ENCODE results near the gene CTRB1.
"Not testable (repeated sequence)": the region's sequence is repeated elsewhere in the genome, so short reads cannot be mapped to it uniquely, and the experiment has no call there.

CTRB1 gene

DNA sequence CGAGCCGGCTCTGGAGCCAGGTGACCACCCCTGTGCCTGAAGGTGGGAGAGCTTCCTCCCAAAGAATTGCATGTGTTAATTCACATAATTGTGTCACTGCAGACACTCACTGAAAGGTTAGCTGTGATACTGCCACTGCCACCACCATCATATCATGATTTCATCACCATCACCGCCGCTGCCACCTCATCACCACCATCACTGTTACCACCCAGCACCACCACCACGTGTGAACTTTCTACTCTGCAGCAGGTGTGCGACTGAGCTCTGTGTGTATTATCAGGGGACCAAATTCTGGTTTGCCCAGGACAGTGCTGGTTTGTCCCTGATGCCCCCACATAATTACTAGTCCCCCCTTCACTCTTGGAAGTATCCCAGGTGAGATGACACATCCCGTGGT is 17.4 kb downstream of the CTRB1 start:
- Histone ChIP-seq H3K4me3 (no peak overlapping the region), H3K27me3 (ENCODE audit: low read depth) (no peaks in the 10 kb centered on the region), H3K9me3 (no peaks in the 10 kb centered on the region), H3K4me1 (no peaks in the 10 kb centered on the region), H3K36me3 (replicated peaks) (peaks cover 33% of the 10 kb centered on the region)
- no peak for DNase-seq (ENCODE audit: low spot score in 2 of 2)
- in situ Hi-C loops (cut with MboI; ENCODE audit: low sequenced_read_pairs) = no loop called here

DNA sequence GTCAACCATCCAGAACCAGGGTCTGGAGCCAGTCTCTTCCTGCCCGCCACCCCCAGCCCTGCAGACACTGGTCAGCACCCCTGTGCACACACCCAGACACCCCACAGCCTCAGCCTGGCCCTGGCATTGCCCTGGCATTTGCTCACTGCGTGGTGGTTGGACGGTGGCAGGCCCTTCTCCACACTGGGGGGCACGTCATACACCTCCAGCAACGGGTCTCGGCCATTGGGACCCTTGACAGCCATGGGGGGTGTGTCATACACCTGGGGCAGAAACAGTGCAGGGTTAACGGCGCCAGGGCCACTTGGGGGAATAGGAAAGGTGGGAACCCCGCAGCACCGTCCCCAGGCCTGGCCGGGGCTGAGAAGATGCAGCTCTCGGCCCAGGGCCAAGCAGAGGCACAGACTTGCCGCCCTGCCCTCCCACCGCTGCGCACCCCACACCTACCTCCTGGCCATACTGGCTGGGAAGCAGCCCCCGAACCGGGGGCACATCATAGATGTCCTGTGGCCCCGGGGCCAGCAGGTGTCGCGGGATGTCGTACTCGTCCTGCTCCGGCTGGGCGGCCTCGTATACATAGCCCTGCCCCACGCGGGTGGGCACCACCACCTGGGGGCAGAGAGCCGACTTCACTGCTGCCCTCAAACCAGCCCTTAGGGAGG is 18.1 kb downstream of the CTRB1 start:
- Histone ChIP-seq H3K27me3 (ENCODE audit: low read depth) (no peaks in the 10 kb centered on the region), H3K4me3 (no peak overlapping the region), H3K9me3 (no peaks in the 10 kb centered on the region), H3K36me3 (replicated peaks) (peaks cover 39% of the 10 kb centered on the region), H3K4me1 (no peaks in the 10 kb centered on the region)
- no peak for DNase-seq (ENCODE audit: low spot score in 2 of 2)
- in situ Hi-C loops (cut with MboI; ENCODE audit: low sequenced_read_pairs) = no loop called here

DNA sequence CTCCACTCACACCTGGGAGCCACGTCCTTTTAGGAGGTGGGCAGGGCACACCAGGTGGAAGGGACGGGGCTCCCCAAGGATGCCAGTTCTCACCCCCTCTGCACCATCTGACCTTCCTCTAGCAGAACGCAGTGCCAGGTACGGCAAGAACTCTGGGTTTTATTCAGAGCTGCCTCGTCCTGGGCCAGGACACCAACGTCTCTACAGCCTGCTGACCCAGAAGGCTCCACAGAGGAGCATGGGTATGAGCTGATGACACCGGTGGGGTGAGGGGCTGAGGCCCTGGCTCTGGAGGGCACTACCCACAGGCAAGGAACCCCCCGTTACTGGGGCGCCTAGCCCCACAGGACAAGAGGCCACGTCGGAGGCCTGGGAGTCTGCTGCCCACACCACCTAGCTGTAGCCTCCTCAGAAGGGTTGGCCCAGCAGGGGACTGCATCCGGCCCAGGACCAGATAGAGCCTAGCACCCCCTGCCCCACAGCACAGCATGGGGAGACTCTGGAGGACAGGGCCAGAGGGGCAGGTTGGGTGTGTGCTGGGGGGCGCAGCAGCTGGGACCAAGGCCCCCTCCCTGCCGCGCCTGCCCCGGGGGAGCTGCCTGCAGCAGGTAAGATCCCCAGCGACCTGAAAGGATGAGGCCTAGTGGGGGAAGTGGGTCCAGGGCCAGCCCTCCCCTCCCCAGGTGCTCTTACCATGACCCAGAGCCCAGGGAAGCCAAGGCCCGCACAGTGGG is 18.8 kb downstream of the CTRB1 start:
- no peaks in the 10 kb centered on the region for H3K4me1 ChIP-seq
- H3K36me3 ChIP-seq (replicated peaks) = peaks cover 40% of the 10 kb centered on the region
- H3K9me3 ChIP-seq = no peaks in the 10 kb centered on the region
- no peak overlapping the region for H3K4me3 ChIP-seq
- DNase-seq (ENCODE audit: low spot score in 2 of 2) = no peak
- no peaks in the 10 kb centered on the region for H3K27me3 ChIP-seq (ENCODE audit: low read depth)
- in situ Hi-C loops (cut with MboI; ENCODE audit: low sequenced_read_pairs) = no loop called here

DNA sequence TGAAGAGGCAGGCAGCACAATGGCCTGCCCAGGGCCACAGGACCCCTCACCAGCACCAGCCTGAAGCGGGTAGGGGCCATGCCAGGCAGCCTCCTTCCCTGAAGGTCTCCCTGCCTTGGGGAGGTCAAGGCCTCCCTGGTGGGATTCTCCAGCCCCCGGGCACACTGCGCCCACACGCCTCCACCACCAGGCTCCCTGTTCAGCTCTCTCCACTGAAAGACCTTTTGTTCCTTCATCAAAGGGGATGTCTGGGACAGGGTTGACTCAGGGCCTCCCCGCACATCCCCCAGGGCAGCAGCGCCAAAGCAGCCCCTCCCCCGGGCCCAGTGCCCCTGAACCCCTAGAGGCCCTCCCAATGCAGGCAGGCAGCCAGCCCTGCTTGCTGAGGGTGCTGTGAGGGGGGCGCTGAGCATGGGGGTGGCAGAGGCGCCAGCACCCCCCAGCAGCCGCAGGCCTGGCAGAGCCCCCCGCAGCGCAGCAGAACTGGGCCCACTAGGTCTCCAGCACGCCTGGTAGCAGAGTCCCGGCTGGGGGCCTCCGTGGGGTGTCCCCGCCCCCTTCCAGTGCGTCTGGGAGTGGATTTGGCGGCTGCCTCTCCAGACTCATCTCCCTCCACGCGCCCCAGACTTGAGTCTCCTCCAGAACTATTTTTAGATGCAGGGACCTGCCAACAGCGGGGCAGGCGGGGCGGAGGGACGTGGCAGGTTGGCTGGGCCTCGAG is 19.5 kb downstream of the CTRB1 start:
- Histone ChIP-seq H3K4me3 (no peak overlapping the region), H3K27me3 (ENCODE audit: low read depth) (no peaks in the 10 kb centered on the region), H3K9me3 (no peaks in the 10 kb centered on the region), H3K36me3 (replicated peaks) (peaks cover 33% of the 10 kb centered on the region), H3K4me1 (no peaks in the 10 kb centered on the region)
- in situ Hi-C loops (cut with MboI; ENCODE audit: low sequenced_read_pairs) = no loop called here
- DNase-seq (ENCODE audit: low spot score in 2 of 2) = no peak

DNA sequence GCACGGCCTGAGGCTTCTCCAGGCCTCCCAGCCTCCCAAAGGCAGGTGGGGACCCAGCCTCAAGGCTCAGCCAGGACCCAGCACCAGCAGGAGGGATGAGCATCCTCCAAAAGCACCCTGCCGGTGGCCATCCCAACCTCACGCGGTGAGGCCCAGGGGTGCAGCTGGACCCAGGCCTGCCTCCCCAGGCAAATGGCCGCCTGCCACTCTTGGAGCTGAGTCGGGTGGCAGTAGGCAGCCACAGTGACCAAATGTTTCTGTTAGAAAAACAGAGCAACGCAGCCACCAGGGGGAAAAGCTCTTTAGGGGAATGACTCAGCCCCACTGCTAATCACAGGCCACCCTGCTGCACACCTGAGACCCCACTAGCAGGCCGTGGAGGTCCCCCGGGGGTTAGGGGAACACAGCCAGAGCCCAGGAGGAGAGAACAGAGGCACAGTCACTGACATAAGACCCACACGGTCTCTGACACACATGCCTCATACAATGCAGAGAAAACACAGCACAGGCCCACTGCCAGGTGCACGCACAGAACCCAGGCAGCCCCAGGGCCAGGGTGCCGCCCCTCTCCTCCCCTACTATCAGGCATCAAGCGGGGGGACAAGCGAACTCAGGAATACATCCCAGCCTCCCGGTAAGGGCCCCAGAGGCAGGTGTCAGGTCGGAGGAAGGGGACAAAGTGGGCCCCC is 20.2 kb downstream of the CTRB1 start:
- Histone ChIP-seq H3K4me3 (no peak overlapping the region), H3K4me1 (no peaks in the 10 kb centered on the region), H3K9me3 (no peaks in the 10 kb centered on the region), H3K27me3 (ENCODE audit: low read depth) (no peaks in the 10 kb centered on the region), H3K36me3 (replicated peaks) (peaks cover 28% of the 10 kb centered on the region)
- in situ Hi-C loops (cut with MboI; ENCODE audit: low sequenced_read_pairs) = no loop called here
- no peak for DNase-seq (ENCODE audit: low spot score in 2 of 2)

DNA sequence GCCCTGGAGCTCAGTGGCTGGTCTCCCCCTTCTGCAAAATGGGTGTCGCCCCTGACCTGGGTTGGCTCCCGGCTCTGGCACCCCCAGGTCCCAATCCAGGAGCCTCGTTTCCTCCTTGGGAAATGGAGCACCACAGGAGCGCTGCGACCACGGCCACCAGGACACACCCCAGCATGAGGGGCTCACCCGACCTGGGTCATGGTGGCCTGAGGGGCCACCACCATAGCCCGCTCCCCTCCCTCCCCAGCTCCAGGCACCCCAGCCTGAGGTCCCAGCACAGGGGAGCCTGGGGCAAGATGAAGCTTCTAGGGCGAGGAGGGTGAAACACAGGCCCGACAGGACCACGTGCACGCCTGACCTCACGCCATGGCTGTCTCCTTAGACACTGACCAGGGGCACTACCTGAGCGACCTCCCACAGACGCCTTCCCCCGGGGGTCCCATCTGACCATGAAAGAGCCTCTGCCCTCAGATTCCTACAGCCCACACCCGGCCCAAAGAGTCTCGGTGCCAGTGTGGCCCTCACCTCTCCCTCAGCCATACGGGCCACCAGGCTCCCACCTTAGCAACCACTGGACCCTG is 20.8 kb downstream of the CTRB1 start:
- peaks cover 22% of the 10 kb centered on the region for H3K36me3 ChIP-seq (replicated peaks)
- H3K9me3 ChIP-seq = no peaks in the 10 kb centered on the region

DNA sequence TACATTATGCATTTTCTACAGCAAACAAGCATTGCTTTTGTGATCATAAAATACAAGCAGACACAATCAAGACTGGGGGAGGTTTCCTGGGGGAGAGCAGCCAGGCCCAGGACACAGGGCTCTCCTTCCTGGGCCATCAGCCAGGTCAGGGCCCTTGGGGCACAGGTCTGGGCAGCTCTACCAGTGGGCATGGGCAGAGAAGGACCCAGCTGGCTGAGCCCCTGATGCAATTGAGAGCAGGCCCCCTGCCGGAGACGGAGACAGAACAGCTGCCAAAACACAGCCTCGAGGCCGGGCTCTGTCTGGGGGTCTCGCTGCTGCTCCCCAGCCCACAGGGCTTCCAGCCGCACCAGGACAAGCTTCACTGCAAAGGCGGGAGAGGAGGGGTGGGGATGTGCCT is 21.8 kb downstream of the CTRB1 start:
- H3K4me3 ChIP-seq; H3K9me3 ChIP-seq; H3K4me1 ChIP-seq; H3K27me3 ChIP-seq (ENCODE audit: low read depth); DNase-seq (ENCODE audit: low spot score in 2 of 2); in situ Hi-C loops (cut with MboI; ENCODE audit: low sequenced_read_pairs): not testable (repeated sequence)
- H3K36me3 ChIP-seq (replicated peaks) = peaks cover 18% of the 10 kb centered on the region

More for the DNA sequence above, 20.8 kb downstream of the CTRB1 start:
- Histone ChIP-seq H3K4me1 (no peaks in the 10 kb centered on the region), H3K4me3 (no peak overlapping the region), H3K27me3 (ENCODE audit: low read depth) (no peaks in the 10 kb centered on the region)
- in situ Hi-C loops (cut with MboI; ENCODE audit: low sequenced_read_pairs) = no loop called here
- no peak for DNase-seq (ENCODE audit: low spot score in 2 of 2)

DNA sequence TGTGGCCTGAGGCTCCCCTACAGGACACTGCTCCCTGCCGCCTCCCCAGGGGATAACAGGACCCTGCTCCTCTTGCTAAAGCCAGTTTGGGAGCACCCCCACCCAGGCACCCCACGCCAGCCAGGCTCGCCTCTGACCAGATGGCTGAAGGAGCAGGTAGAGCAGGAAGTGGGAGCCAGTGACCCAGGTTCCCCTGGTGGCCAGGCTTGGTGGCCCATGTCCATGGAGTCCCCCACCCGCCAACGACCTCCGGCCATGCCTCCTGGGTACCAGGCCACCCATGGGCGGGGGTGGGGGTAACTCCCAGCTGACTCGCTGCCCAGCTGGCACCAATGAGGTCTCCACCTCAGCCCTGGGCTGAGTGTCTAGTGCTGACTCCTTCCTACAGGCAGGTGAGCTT is 22.6 kb downstream of the CTRB1 start:
- DNase-seq (ENCODE audit: low spot score in 2 of 2) = no peak
- no peaks in the 10 kb centered on the region for H3K9me3 ChIP-seq
- H3K4me1 ChIP-seq = no peaks in the 10 kb centered on the region
- H3K36me3 ChIP-seq (replicated peaks) = peaks cover 18% of the 10 kb centered on the region
- in situ Hi-C loops (cut with MboI; ENCODE audit: low sequenced_read_pairs) = no loop called here
- H3K27me3 ChIP-seq (ENCODE audit: low read depth) = no peaks in the 10 kb centered on the region
- H3K4me3 ChIP-seq = no peak overlapping the region

DNA sequence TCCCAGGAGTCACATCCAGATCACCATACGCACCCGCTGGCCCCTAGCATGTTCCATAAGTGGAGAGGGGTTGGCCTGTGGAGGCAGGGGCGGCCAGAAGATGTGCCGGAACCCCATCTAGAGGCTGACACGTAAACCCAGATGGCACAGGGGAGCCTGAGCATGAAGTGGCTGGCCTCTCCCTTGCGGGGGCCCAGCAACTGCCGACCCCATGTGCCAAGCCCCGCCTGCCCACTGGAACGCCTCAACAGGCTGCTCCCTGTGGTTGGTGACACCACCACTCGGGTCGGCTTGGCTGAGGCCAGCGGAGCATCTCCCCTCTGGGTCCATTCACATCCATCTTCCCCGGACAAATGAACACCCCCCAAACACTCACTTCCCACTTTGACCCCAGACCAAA is 23.2 kb downstream of the CTRB1 start:
- Histone ChIP-seq H3K36me3 (replicated peaks) (peaks cover 18% of the 10 kb centered on the region), H3K9me3 (no peaks in the 10 kb centered on the region), H3K27me3 (ENCODE audit: low read depth) (no peaks in the 10 kb centered on the region), H3K4me3 (no peak overlapping the region), H3K4me1 (no peaks in the 10 kb centered on the region)
- in situ Hi-C loops (cut with MboI; ENCODE audit: low sequenced_read_pairs) = no loop called here
- DNase-seq (ENCODE audit: low spot score in 2 of 2) = no peak

DNA sequence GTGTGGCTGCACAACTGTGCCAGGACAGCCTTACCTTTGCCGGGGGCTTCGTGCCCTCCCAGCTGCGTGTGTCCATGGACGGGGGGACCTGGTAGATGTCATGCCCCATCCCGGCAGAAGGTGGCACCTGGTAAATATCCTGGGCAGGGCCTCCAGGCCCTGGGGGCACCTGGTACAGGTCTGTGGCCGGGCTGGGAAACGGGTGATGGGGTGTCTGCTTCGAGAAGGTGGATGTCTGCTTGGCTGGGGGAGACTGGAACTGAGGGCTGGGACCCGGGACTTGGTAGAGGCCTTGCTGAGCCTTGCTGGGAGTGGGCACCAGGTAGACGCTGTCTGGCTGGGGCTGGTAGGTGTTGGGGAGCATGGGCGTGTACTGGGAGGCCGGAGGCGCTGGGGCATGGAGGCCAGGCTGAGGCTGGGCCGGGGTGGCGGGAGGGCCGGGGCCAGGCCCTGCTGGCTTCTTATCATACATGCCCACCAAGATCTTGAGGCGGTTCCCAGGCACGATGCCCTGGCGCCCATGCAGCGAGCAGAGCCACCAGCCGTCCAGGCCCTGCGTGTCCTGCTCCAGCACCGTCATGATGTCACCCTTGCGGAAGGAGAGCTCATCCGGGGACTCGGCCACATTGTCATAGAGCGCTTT is 23.8 kb downstream of the CTRB1 start:
- H3K4me3 ChIP-seq; H3K4me1 ChIP-seq; DNase-seq (ENCODE audit: low spot score in 2 of 2); in situ Hi-C loops (cut with MboI; ENCODE audit: low sequenced_read_pairs); H3K9me3 ChIP-seq; H3K27me3 ChIP-seq (ENCODE audit: low read depth): not testable (repeated sequence)
- peaks cover 18% of the 10 kb centered on the region for H3K36me3 ChIP-seq (replicated peaks)

DNA sequence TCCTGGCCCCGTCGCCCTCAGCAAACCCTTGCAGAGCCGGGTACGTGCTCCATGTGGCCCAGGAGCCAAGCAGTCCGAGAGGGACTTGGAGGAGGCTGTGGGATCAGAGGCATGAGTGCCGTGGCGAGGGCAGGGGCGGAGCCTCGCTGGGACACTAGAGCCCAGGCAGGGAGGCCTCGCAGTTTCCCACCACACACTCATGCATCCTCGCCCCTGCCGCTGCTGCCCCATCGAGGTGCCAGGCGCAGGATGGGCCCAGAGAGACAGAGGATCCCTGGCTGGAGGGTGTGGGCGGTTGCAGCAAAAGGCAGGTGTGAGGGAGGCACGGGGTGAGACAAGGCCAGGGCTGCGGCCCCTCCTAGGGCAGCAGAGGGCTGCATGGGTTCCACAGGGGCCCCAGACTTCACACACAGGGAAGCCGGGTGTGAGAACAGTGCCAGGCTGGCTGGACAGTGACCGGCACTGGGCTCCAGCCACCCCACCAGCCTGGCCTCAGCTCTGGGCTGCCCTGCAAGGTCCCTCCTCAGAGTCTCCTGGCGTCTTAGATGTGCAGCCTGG is 25.0 kb downstream of the CTRB1 start:
- Histone ChIP-seq H3K27me3 (ENCODE audit: low read depth) (no peaks in the 10 kb centered on the region), H3K36me3 (replicated peaks) (peaks cover 18% of the 10 kb centered on the region), H3K4me1 (no peaks in the 10 kb centered on the region), H3K4me3 (no peak overlapping the region), H3K9me3 (no peaks in the 10 kb centered on the region)
- in situ Hi-C loops (cut with MboI; ENCODE audit: low sequenced_read_pairs) = no loop called here
- no peak for DNase-seq (ENCODE audit: low spot score in 2 of 2)

DNA sequence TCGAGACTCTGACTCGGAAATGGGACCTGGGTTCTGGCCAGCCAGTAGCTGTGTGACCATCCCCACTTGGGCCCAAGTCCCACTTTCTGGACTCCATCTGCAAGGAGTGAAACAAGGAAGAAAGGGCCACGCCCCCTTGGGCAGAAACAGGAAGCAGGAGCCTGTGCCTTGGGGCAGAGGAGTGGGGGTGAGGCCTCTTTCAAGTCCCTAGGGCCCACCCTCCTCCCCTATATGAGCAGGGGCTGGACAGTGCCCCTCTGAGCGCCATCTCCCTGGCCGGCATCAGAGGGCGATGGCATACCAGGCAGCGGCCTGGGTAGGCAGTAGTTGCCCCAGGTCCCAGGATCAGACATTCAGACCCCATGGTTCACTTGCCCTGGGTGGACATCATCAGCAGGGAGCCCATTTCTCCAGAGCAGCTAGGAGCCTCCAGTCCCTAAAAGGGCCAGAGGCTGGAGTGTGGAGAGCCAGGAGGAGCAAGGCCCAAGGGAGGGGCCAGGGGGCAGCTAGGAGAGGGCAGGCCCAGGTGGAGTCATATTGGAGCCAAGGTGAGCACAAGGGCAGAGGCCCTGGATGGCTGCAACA is 25.5 kb downstream of the CTRB1 start:
- Histone ChIP-seq H3K4me1 (no peaks in the 10 kb centered on the region), H3K4me3 (no peak overlapping the region), H3K9me3 (no peaks in the 10 kb centered on the region), H3K27me3 (ENCODE audit: low read depth) (no peaks in the 10 kb centered on the region), H3K36me3 (replicated peaks) (peaks cover 18% of the 10 kb centered on the region)
- in situ Hi-C loops (cut with MboI; ENCODE audit: low sequenced_read_pairs) = no loop called here
- DNase-seq (ENCODE audit: low spot score in 2 of 2) = no peak
